HG03280 (cell line): Measurements from ENCODE around the gene PHF2.

ENCODE experiments used
- ATAC-seq: cut with Tn5 transposase; IDR thresholded peaks from one replicate; pipeline ENCODE4 v1.9.1; 2021; ENCODE audit warnings: mild to moderate bottlenecking, moderate library complexity; ENCODE audit not compliant: unreplicated experiment

PHF2 gene

DNA sequence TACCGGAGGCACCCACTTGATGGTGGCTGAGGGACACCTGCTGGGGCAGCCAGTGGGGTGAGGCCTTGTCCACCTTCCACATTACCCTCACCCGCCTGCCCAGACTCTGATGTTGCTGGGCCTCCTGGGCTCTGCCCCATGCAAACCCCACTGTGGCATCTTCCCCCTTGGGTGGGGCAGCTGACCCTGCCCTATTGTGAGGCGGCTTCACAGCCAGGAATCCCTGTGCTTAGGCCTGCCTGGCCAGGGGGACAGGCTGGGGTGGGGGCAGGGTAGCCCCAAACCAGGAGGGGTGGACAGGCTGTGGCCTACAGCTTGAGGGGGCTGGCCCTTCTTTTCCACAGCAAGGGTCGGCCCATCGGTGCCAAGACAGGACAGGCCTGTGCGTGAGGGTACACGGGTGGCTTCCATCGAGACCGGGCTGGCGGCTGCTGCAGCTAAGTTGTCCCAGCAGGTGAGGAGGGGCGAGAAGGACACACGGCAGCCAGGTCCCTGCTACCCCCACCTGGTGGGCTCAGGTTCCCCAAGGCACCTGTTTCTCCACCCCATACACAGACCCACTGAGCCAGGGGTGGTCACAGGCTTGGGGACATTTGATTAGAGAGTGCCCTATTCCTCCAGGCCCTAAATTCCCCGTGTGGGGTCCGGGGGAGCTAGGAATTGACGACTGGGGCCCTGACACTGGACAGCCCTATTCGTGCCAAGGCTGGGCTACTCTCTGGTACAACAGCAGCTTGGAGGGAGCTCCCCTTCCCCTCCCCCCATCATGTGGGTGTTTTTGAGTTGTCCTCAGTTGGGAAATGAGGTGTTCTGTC, 99.2 kb downstream of the PHF2 start:
- ATAC-seq, result no peak

DNA sequence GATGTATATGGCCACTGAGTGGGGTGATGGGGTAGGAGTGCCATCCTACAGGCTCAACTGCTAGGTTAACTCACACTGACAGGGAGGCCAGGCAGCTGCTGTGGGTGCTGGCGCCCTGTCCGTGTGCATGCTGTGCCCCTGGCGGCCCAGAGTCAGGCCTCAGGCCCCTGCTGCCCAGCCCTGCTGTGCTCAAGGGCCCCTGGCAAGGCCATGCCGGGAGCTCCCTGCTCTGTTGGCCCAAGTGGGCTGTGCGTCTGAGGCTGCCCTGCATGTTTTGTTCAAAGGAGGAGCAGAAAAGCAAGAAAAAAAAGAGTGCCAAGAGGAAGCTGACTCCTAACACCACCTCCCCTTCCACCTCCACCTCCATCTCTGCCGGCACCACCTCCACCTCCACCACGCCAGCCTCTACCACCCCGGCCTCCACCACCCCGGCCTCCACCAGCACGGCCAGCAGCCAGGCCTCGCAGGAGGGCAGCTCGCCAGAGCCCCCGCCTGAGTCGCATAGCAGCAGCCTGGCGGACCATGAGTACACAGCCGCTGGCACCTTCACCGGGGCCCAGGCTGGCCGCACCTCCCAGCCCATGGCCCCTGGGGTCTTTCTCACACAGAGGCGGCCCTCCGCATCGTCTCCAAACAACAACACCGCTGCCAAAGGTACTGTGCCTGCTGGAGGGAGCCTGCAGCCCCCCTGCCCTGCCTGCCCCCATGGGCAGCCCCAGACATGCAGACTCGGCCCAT, 100.1 kb downstream of the PHF2 start:
- ATAC-seq, result no peak

DNA sequence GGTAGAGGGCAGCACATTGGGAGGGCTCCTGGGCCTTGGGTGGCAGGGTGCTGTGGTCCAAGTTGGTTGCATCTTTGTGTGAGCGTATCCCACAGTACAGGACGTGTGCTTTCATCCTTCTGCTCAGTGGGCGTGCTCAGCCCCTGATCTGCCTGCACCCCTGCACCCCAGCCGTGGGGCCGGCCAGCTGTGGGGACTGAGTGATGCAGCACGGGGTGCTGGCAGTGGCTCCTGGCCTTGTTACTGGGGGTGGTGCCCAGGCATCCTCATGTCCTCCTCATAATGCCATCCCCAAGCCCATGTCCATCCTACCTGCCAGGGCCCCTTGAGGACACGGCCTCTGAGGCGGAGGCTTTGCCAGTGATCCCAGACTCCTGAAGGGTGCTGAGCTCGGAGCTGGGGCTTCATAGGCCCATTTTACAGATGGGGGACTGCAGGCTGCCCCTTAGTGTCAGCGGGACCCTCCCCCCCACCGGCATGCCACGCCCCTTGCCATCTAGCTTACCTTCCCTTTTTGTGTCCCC, 100.7 kb downstream of the PHF2 start:
- no peak for ATAC-seq

DNA sequence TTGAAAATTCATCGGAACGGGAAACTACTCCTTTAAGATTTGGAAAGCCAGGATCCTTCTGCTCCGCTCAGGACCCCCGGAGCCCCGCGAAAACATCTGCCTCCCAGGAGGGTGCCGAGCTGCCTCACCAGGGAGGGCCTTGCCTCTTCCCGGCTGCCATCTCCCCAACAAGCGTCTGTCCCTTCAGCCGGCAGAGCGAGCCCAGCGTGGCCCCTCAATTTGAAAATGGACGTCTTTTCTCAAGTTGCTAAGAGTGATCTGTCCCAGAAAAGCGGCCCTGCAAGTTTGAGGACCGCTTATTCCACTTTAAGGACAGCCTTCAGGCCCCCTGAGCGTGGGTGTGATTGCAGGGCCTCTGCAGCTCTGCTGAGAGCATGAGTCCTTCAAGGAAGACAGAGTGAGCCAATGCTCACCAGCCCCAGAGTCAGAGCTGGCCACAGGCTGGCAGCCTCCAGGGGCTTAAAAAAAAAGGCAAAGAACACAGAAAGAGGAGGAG, 101.3 kb downstream of the PHF2 start:
- ATAC-seq, result no peak

DNA sequence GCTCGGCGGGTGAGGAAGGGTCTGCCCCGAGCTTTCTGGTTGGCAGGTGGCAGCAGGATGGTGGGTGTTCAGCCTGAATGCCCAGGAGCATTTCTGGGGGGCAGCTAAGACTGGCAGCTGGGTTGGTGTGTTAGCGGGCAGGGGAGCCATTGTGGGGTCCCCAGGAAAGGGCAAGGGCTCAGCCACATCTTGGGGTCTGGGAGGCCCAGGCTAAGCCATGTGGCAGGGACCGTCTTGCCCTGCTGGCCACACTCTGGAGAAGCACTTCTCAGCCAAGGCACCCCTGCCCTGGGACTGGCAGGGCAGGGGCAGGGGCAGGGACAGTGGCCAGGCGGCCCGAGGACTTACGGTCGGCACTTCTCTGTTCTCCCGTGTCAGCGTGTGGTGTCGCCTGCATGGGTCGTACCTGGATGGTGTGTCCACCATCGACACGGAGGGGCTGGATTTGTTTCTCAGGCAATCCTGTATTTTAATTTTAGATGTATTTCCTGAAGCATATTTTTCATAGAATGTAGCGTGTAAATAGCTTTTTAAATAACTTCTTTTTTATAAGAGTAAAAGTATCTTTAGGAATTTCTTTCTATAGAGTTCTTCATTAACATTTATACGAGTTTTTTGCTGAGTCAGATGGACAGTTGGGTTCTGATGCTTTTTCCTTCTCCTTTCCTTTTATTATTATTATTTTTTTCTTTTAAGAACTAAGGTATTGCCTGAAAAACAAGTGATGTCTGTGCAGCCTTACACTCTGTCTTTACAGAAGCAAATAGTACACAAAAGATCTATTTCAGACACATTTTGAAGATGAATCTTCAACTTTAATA, 102.0 kb downstream of the PHF2 start:
- ATAC-seq, result no peak

DNA sequence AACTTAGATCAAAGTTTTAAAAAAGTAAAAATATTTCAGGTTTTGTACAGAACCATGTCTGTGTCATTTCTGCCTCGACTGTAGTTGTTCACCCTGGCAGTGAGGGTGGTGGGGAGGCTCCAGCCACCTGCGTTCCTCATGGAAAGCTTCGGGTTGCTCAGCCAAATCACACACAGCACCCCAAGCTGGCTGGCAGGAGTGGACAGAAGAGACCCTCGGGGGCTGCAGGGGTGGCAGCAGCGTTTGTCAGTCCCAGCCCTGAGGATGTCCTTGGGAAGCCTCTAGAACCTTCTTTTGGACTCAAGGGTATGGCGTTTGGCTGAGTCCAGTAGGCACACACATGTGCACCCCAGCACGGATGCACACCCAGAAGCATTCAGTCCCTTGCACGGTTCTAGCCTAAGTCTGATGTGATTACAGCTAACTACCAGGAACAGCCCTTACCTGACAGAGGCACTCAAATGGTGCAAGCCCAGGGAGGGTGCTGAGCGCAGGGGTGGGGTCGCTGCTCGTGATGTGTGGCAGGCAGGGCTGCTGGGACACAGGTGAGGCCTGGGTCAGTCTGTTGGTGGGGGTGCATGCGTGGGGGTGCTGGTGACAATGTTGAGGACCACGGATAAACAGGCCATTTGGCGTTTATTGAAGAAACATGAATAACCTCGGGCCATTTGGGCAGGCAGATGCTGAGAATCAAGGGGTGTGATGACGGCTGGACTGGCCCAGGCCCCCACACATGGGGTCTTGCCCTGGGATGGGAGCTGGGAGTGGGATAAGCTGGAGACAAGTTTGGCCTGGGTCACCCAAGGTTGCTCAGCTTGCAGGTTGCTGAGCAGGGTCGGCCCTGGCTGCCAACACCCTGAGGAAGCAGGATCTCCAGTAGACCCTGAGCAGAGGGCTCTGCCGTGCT, 103.4 kb downstream of the PHF2 start:
- no peak for ATAC-seq

DNA sequence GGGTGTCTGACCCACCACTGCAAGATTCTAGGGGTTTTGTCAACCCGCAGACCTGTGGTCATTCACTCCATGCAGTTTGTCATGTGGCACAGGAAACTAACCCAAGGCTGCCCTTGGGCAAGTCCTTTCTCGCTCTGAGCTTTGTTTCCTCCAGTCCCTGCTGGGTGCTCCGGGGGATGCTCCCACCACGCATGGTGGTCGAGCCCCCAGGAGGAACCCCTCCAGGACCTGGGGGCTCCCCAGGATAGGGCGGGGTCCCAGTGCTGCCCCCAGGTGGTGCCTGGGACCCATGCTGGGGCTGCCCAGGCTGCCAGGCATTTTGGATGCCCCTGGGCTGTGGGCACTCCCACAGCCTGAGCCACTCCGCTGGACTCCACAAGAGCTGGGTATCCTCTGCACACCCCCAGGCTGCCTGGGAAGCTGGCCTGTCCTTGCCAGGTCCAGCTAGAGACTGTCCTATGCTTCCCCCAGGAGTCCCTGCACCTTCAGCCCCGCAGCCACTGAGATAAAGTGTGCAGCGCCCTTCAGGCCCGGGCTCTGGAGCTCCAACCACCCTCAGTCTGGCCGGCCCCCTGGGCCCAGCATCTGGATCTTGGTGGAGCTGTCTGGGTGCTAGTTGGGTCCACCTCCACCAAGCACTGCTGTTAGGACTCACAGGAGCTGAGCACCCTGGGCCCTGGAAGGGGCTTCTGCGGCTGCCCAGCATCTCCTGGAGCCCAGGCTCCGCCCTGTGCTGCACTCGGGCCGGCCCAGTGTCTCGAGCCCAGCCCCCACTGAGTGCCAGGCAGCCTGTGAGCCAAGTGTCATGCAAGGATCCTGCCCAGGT, 104.3 kb downstream of the PHF2 start:
- ATAC-seq, result no peak

DNA sequence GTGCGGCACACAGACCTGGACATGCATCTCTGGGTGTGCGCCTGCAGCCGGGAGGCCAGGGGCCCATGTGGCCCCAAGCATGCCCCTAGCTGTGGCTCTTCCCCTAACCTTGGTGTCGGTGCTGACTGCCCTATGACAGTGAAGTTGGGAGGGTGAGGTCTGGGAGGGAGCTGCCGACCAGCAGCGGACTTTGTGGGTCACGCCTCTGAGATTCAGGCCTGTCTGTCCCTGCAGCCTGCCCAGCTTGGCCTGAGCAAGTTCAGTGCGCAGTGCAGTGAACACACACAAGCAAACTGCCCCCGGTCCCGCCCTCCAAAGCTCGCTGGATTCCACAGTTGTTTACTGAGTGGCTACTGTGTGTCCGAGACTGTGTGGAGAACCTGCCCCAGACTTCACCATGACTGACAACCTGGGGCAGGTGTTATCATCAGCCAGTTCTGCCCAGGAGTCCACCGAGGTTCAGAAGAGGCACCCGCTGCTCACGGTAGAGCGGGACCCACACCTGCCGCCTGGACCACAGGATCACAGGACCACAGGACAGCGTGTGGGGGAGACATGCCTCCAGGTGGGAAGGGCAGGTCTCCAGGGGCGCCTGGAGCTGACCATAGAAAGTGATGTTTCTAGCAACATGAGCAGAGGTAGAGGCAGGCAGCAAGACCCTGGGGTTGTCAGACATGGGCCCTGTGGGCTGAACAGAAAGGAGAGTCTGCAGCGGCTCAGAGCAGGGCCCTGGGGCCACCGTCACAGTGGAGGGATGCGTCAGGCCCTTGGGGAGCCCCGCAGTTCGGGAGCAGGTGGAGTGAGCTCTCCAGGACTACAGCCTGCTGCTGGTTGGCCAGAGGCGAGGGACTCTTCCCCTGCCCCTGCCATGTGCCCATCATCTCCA, 105.1 kb downstream of the PHF2 start:
- ATAC-seq, result no peak

DNA sequence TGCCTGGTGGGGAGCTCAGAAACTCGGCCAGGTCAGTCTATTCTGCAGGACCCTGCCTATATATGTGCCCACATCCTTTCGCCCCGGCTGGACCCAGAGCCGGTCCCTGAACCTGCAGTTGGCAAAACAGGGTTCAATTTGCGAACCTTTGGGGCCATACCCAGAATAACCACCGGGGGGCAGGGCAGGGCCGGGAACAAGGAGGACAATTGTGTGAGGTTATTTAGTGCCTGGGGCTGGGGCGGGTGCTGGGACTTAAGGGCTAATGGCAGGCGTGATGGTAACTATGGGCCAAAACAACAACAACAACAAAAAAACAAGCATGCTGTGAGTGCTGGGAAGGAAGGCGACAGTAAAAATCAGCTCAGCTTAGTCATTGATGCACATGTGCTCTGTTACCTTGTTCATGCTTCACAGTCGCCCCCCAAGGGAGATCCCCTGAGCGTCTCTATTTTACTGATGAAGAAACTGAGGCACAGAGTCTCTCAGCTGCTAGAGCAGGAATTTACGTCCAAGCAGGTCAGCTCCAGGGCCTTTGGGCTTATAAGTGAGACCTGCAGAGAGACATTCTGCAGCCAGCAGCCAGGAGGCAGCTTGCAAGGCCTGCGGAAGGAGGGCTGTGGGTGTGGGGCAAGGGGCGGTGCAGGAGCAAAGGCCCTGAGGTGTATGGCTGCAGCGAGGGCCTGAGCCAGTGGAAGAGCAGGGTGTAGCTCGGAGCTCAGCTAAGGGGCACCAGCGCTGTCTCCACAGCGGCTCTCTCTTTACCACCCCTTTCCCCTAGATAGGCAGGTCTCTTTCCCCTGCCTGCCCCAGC, 106.0 kb downstream of the PHF2 start:
- no peak for ATAC-seq

DNA sequence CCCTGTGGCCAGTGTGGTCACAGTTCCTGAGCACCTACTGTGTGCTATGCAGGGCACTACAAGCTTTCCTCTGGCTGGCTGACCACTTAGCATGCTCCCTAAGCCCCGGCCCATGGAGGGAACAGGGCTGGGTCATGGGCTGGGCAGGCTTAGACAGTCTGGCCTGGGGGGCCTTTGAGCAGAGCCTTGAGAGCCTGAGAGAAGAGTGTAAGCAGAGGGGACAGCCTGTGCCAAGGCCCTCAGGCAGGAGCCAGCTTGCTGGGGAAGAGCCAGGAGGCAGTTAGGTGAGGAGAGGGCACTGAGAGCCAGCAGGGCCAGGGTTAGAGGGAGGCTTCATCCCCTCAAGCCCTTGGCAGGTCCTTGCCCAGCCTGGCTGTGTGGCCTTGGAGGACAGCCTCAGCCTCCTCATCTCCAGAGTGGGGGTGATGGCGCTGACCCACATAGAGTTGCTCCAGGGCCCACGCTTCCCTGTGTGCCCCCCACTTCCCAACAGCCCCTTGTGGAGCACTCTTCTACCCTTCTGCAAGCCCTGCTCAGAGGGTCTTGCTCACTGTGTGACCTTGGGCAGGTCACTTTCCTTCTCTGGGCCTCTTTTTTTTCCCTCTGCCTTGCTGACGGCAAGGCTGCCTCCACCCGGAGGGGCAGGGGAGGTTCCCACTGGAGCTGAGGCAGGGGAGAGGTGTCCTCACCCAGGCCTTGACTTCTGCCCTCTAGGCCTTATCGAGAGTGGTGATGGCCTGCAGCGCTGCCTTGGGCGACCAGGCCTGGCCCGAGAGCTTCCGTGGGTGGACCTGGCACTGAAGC, 107.1 kb downstream of the PHF2 start:
- no peak for ATAC-seq

DNA sequence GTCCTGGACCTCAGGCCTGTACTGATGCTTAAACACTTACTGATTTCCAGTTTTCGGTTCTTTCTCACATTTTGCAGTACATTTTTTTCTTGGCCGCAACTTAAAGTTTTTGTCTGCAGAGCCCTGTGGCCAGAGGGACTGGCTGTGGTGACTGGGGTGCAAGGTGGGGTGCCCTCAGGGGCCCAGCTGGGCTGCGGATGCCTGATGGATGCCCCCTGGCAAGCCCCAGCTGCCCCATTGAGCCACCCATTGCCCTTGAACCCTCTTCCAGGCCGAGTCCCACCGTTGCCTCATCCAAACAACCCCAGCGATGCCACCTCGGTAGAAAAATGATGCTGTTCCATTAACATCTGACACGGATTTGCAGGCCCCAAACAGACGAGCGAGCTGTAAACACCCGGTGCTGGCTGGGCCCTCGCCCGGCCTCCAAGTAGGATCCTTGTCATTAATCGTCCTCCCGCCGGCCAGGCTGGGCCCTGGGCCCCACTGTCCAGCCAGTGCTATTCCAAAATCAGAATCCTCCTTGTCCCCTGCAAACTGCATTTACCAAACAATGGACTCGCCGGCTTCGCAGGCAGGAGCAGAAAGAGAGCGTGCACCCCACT, 107.9 kb downstream of the PHF2 start:
- ATAC-seq, result no peak

DNA sequence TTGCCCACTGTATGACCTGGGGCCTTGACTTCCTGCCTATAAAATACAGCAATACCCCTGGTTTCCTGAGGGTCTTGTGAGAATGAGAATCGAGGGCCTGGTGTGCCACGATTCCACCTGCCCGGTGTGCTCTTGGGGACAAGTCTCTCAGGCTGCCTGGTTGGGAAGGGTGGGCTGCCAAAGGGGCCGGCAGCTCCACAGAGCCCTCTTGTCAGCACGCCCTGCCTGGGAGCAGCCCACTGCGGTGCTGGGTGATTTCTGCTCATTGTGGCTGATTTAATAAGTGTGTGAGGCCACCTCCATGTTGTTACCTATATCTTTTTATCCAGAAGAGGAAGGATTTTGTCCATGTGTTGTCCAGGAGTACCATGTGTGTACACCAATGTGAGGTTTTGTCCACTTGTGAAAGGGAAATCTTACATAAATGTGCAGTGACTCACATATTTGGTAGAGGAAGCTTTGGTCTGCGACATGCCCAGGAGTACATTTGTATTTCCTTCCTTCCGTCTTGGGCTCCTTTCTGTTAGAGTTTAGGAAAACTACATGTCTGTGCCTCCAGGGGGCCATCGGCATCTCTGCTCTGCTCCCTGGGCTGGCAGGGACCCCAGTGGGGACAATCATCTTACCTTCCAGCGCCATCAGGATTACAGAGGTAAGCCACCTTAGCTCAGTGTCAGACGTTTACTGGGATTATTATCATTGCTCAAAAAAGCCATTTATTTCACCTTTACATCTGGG, 108.6 kb downstream of the PHF2 start:
- ATAC-seq, result no peak

DNA sequence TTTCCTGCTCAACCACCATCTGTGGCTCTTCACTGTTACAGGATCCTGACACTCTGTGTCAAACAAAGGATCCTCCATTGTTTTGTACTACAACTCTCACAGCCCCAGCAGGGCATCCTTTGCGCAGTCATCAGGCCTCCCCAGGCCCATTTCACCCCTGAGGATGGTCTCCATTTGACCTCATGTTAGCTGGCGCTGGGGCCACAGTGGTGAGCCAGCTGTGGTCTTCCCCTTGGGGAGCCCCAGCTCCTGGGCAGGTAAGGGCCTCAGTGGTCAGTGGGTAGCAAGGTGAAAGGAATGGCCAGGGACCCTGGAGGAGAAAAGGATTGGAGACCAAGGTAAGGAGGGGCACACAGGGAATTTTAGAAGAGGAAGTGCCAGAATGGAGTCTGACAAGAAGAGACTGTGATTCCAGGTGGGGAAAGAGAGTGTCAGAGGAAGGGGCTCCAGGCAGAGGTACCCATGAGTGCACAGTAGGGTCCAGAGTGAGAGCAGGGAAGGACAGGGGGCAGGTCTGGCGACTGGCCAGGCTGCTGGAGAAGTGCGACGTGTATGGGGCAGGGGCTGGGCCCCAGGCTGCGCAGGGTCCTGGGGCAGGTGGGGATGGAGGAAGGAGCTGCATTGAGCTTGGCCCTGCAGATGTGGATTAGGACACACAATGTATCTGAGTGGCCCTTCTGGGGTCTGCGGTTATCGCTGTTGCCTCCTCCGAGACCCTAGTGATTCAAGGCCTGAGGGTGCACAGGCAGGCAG, 109.9 kb downstream of the PHF2 start:
- ATAC-seq, result no peak

DNA sequence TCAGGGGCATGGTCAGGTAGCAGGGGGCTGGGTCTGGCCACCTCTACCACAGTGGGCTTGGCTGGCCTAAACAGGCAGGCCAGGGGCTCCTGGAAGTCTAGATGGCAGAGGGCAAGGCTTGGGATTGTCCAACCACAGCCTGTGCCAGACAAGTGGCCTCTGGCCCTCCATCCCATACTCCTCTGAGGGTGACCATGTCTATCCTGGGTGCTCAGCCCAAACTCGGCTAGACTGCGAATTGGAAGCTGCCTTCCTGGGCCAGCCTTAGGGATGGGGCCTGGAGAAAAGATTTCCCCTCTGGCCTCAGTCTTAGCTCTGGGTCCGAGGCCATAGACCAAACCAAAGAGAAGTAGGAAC, 110.5 kb downstream of the PHF2 start:
- no peak for ATAC-seq

DNA sequence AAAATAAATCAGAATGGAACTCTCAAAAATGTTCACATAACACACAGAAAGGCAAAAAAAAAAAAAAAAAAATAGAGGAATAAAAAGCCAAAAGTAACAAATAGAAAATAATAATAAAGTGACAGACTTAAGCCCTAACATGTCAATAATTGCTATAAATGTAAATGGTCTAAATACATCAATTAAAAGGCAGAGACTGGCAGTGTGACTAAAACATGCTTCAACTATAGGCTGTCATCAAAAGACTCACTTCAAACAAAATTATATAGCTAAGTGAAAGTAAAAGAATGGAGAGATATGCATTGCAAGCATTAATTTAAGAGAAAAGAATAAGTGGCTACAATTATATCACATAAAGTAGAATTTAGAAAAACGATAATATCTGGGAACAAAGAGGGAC, 114.2 kb downstream of the PHF2 start:
- no peak for ATAC-seq
